MM.1S (cell line): ENCODE results near the gene TEX2.

Experiments used
- EZH2 ChIP-seq: fragments of 300-600 bp; sonication (generic); optimal IDR thresholded peaks from 2 replicates; pipeline ENCODE3; 2017; ENCODE audit warnings: low read depth, mild to moderate bottlenecking, antibody characterized with exemption, low read length, mixed read lengths
- EZH2phosphoT487 ChIP-seq: fragments of 300-600 bp; sonication (generic); IDR thresholded peaks from 2 replicates; pipeline ENCODE4 v1.6.1; 2018; ENCODE audit warnings: antibody characterized with exemption, low read length
- TF ChIP-seq, protein P1 (sequence below): fragments of 300-600 bp; sonication (generic); IDR thresholded peaks from 2 replicates; pipeline ENCODE4 v1.5.1; 2016; ENCODE audit warnings: antibody characterized with exemption, low read length, mixed read lengths

DNA sequence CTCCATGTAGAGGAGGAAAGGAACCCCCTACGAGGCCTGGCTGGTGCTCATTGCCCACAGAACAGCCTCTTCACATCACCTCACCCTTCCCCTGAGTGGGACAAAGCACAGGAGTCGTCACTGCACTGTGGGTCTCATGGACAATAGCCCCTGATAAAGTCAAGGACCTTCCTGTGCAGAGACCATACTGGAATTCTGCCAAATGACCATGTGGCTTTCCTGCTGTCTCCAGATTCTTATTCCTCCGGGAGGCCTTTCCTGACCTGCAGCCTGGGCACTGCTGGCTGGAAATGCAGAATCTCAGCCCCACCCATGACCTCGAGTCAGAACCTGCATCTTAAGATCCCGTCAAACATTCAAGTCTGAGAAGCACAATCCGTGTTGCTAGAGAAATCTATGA lies 72.6 kb downstream of the TEX2 start:
- TF ChIP-seq, protein P1, sequence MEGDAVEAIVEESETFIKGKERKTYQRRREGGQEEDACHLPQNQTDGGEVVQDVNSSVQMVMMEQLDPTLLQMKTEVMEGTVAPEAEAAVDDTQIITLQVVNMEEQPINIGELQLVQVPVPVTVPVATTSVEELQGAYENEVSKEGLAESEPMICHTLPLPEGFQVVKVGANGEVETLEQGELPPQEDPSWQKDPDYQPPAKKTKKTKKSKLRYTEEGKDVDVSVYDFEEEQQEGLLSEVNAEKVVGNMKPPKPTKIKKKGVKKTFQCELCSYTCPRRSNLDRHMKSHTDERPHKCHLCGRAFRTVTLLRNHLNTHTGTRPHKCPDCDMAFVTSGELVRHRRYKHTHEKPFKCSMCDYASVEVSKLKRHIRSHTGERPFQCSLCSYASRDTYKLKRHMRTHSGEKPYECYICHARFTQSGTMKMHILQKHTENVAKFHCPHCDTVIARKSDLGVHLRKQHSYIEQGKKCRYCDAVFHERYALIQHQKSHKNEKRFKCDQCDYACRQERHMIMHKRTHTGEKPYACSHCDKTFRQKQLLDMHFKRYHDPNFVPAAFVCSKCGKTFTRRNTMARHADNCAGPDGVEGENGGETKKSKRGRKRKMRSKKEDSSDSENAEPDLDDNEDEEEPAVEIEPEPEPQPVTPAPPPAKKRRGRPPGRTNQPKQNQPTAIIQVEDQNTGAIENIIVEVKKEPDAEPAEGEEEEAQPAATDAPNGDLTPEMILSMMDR: no peak
- TF ChIP-seq EZH2 (no peak), EZH2phosphoT487 (no peak)
